NCI-H524 treated with DMSO at 0.1 percent for 48 hours (cell line): ENCODE data around the gene RFT1.

ENCODE experiments used
- DNase-seq: peaks from one replicate; lab custom pipeline; 2025; lab: John Stamatoyannopoulos, UW

The RFT1 gene

GRCh38 chr3:53149006-53149690, 18.9 kb upstream of the RFT1 start:
- no peak for DNase-seq

GRCh38 chr3:53147903-53148400, 17.7 kb upstream of the RFT1 start:
- no peak for DNase-seq

DNA sequence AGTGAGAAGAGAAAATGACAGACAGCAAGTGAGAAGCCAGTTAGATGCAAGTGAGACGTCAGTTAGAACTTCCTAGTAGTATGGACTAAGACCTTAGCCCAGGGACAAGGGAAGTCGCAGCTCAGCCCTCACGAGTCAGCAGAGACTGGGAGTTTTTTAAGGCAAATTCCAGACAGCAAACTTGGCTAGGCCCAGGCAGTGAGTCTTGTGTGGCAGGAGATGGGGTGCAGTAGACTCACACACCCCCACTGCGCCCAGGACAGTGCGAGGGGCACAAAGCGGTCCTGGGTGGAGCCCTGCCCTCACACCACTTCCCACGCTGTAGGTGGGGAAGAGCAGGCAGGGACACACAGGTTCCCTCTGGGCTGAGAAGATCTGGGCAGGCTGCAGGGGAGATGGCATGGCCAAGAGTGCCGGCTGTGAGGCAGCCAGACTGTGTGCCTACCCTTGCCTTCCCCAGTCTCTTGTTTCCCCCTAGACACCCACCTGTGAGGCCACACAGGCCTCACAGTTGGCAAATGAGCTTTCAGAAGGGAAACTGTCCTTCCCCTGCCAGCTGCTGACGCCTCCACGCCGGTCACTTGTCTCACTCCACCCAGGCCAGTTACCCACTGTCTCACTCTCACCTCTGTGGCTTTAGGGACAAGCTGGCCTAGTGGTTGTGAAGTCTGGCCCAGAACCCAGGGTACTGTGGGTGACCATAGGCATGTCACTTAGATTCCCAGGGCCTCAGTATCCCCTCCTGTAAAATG, 17.1 kb upstream of the RFT1 start:
- no peak for DNase-seq

DNA sequence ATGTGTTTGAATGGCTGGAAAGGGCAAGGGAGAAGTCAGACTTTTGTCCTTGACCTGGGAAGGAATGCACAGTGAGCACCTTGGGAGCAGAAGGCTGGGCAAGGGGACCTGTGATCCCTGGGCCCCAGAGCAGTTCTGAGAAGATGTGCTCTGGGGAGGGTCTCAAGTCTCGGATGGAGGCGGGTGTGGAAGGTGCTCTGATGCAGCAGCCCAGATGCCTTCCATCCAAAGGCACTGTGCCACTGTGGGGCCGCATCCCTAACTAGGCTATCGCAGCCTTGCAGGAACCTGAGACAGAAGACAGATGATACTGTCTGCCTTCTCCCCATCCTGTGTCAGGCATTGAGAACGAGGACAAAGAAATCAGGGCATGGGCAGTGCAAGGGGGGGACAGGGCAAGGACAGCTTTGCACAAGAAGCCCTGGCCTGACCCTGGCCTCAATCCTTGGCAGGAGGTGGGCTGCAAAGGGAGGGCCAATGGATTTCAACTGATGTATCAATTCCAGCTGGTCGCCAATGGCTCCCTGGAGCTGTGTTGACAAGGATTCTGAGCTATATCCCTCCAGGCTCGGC, 16.2 kb upstream of the RFT1 start:
- no peak for DNase-seq

- DNase-seq, result no peak
These were observed 15.5 kb upstream of the RFT1 start for GRCh38 chr3:53145713-53146080.

- no peak for DNase-seq
These were observed 14.9 kb upstream of the RFT1 start for GRCh38 chr3:53144862-53145712.

- DNase-seq, result no peak
These were observed 14.2 kb upstream of the RFT1 start for GRCh38 chr3:53144446-53144845.

GRCh38 chr3:53142986-53143385, 12.8 kb upstream of the RFT1 start:
- no peak for DNase-seq

GRCh38 chr3:53140847-53141845, 10.9 kb upstream of the RFT1 start:
- DNase-seq, result no peak

- DNase-seq, result no peak
These were observed 9.9 kb upstream of the RFT1 start for GRCh38 chr3:53139906-53140846.

DNA sequence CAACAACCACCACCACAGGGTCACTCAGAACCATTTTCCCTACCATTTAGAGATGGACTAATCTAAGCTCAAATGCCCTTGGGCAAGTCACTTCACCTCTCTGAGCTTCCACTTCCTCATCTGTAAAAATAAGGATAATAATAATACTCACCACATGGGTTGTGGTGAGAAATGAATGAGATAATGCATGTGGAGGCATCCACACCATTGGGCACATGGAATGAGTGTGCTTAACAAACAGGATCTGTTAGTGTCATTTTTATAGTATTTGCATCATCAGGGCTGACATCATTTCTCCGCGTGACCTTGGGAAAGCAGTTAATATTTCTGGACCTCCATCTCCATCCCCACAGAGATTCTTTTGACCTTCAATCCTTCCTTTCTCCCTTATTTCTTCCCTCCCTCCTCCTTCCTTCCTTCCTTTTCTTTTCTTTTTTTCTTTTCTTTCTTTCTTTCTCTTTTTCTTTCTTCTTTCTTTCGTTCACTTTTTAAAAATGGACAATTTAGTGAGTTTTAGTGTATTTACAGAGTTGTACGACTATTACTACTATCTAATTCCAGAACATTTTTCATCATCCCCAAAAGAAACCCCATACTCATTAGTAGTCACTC, 7.7 kb upstream of the RFT1 start:
- DNase-seq, result no peak

- DNase-seq, result no peak
These were observed 7.0 kb upstream of the RFT1 start for GRCh38 chr3:53137221-53137620.

DNA sequence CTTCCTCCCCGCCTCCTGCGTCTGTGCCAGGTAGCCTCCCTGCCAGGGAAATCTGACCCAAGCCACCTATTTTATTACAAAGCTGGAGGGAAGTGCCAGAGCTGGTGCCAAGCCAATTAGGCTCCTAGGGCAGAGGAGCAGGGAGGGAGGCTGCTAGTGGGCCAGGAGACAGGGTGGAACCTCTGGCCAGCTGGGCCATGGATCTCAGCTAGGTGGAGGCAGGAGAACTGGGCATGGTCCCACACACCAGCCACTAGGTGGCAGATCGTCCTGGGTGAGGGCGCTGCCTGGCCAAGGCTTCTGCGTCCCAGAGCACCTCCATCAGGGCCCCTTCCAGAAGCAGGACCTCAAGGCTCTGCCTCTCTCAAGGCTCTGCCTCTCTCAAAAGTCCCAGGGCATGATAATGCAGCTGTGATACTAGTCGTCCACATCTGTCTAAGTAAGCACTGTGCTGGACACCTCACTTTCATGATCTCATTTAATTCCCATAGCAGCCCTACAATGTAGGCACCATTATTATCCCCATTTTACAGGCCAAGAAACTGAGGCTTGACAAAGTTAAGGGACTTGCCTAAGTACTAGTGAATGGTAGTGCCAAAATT, 4.5 kb upstream of the RFT1 start:
- DNase-seq, result no peak

- no peak for DNase-seq
These were observed 2.1 kb upstream of the RFT1 start for GRCh38 chr3:53132347-53132746.

DNA sequence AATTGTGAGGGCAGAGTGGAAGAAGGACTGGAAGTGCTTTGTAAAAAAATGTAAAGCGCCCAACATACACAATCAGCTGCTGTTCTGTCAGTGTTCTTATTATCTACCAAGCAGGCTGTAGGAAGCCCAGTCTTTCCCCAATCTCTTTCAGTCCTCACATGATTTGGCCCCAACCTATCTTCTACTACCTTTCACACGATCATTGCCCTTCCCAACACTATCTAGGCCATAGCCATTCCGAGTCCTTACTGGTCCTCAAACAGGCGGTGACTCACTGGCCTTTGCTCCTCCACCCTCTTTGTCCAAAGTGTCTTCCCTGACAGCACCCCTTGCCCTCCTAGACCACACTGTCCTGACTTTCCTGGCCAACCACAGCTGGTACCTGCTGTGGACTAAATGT, 861 bp upstream of the RFT1 start:
- DNase-seq, result no peak

DNA sequence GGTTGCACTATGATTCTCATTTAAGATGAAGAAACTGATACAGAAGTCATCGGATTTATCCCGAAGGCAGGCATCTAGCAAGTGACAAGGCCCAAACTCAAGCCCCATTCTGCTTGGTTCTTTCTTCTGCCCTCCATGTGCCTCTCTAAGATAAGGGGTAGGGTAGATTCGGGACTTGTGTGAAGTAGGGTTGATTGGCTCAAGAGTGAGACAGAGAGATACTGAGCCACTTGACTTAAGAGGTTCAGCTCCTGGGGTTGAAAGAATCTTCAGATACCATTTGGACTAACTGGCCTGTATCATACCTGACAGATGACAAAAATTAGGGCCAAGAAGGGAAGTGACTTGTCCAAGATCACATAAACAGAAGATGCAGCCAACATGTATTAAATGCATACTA, 891 bp downstream of the RFT1 start:
- DNase-seq, result no peak

GRCh38 chr3:53126601-53127000, 3.6 kb downstream of the RFT1 start:
- no peak for DNase-seq

- DNase-seq, result no peak
These were observed 6.3 kb downstream of the RFT1 start for GRCh38 chr3:53123953-53124352.

DNA sequence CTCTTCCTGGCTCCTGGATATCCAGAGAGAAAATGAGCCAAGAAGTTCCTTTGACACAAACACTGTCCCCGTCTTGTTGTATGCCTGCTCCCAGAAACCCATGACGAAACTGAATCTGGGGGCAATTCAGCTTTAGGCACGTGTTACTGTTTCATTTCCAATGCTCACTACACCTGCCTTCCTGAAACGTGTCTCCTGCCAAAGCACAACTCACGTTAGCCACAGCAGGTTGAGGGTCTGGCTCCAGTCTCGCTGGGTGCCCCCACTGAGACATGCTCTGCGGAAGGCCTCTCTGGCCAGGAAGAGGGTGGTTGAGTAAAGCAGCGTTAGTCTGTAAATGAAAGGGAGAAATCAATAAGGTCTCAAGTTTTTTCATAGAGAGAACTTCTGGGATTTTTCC, 6.7 kb downstream of the RFT1 start:
- DNase-seq, result no peak
